Adrenal gland (tissue), 5 donors: ENCODE results near the gene ADCK1.

Experiments
- CTCF ChIP-seq, 6 experiments: fragments of 450-650 bp in 4 of 6; fragments of 200-600 bp in 2 of 6; sonication (generic) in 1 of 6; IDR thresholded peaks; 1 replicate in 5 of 6; 2 replicates in 1 of 6; pipeline versions ENCODE4 v1.5.1 to v1.8.0; 2016 to 2021; ENCODE audit warnings: antibody characterized with exemption in 6 of 6, mild to moderate bottlenecking in 2 of 6, moderate library complexity in 1 of 6
- POLR2A ChIP-seq, 2 donors: fragments of 450-650 bp; IDR thresholded peaks; one replicate each; pipeline ENCODE4 v1.6.1; 2017; ENCODE audit warnings: antibody characterized with exemption in 2 of 2, mild to moderate bottlenecking in 2 of 2, moderate library complexity in 1 of 2
- donor health status: DM: no; HTN: no; CAD: no.

GRCh38 chr14:77931441-77931840, 131.5 kb downstream of the ADCK1 start:
- no peak for TF ChIP-seq CTCF (IDR thresholded peaks at IDR 0.05)
- TF ChIP-seq POLR2A (IDR thresholded peaks at IDR 0.05), result no peak
